K562 (cell line): ENCODE measurements around the gene POLE2. TPM values are rescaled to one million over a fixed set of nuclear protein-coding genes. Genes with fewer than 3 reads are reported as not detected.

Experiments used
- ATAC-seq: fragments of 200-7000 bp; cut with Tn5 transposase; 3 replicates; pipeline ENCODE4 v1.9.1; 2020; ENCODE audit warnings: moderate library complexity
- BruUV-seq: library from RNA; stranded (reverse); fragments of 400-500 nt; replicated peaks from 2 replicates; lab custom pipeline; 2021; lab: Mats Ljungman, UMichigan
- CTCF ChIA-PET: fragments of 300-600 bp; formaldehyde crosslinking; extraction: SDS; loops from one replicate; lab custom pipeline; 2021; ENCODE audit warnings: low intra/inter-chr PET ratio; lab: Yijun Ruan, JAX
- POLR2A ChIA-PET: fragments of 300-600, 350-650 bp; sonication (Branson Sonifier 250); formaldehyde crosslinking; extraction: SDS; loops from one replicate; lab custom pipeline; 2021; ENCODE audit warnings: antibody characterized with exemption, inconsistent platforms; lab: Yijun Ruan, JAX
- DNase-seq, 4 experiments: peaks; one replicate each; pipeline versions ENCODE4 v3.0.0 to v3.0.0-alpha.2; 2011 to 2018; ENCODE audit warnings: low spot score in 3 of 4, mixed read lengths in 3 of 4; ENCODE audit errors: extremely low read depth in 1 of 4
- FAIRE-seq: peaks from 2 replicates; lab custom pipeline; 2011; peaks lifted over from hg19 to GRCh38; lab: Jason Lieb, UNC
- H2AFZ ChIP-seq: 2 replicates; pipeline ENCODE4 v1.6.0; 2011; ENCODE audit warnings: low read depth, low read length, control low read depth, inconsistent platforms
- H3K27ac ChIP-seq: fragments of 200-600 bp; 3 replicates; pipeline ENCODE4 v1.8.0; 2011; ENCODE audit warnings: low read depth, mild to moderate bottlenecking, control low read depth, inconsistent platforms, low read length, moderate library complexity, mixed read lengths; ENCODE audit errors: extremely low read depth
- H3K27me3 ChIP-seq, 2 experiments: fragments of 300-600 bp in 1 of 2; 2 replicates in 1 of 2; 3 replicates in 1 of 2; pipeline versions ENCODE4 v1.6.0 to v1.8.0; 2011; ENCODE audit warnings: inconsistent platforms in 2 of 2, low read length in 2 of 2, mild to moderate bottlenecking in 1 of 2, mixed read lengths in 1 of 2, moderate library complexity in 1 of 2; ENCODE audit not compliant: control insufficient read depth in 2 of 2, insufficient read depth in 2 of 2
- H3K36me3 ChIP-seq: fragments of 300-600 bp; 3 replicates; pipeline ENCODE4 v1.8.0; 2011; ENCODE audit warnings: mild to moderate bottlenecking, low read length, inconsistent platforms; ENCODE audit not compliant: control insufficient read depth, insufficient read depth
- H3K4me1 ChIP-seq, 2 experiments: fragments of 200-600 bp in 1 of 2; replicated peaks in 1 of 2; 2 replicates in 1 of 2; 3 replicates in 1 of 2; pipeline versions ENCODE4 v1.5.1 to v1.8.0; 2011; ENCODE audit warnings: inconsistent platforms in 2 of 2, low read length in 2 of 2, mild to moderate bottlenecking in 1 of 2, mixed read lengths in 1 of 2, moderate library complexity in 1 of 2; ENCODE audit not compliant: control insufficient read depth in 2 of 2, insufficient read depth in 2 of 2
- H3K4me2 ChIP-seq: 2 replicates; pipeline ENCODE4 v1.6.1; 2011; ENCODE audit warnings: low read length, control low read depth, inconsistent platforms, mixed read lengths; ENCODE audit not compliant: insufficient read depth
- H3K4me3 ChIP-seq: fragments of 200-600 bp; sonication (generic), shearing (Covaris generic); 2 replicates; pipeline ENCODE4 v1.5.1; 2016; ENCODE audit warnings: control low read depth, inconsistent platforms
- H3K79me2 ChIP-seq: fragments of 200-600 bp; 3 replicates; pipeline ENCODE4 v1.8.0; 2011; ENCODE audit warnings: low read length, inconsistent platforms; ENCODE audit not compliant: control insufficient read depth, insufficient read depth
- H3K9ac ChIP-seq, 2 experiments: 2 replicates each; pipeline versions ENCODE4 v1.6.0 to v1.6.1; 2011; ENCODE audit warnings: low read depth in 2 of 2, low read length in 2 of 2, control low read depth in 1 of 2, inconsistent platforms in 1 of 2, mild to moderate bottlenecking in 1 of 2, mixed read lengths in 1 of 2; ENCODE audit not compliant: insufficient read depth in 1 of 2
- H3K9me1 ChIP-seq: one replicate; pipeline ENCODE4 v1.6.0; 2011; ENCODE audit warnings: inconsistent platforms, mild to moderate bottlenecking, low read length, moderate library complexity; ENCODE audit not compliant: control insufficient read depth, insufficient read depth
- H3K9me3 ChIP-seq: replicated peaks from 2 replicates; pipeline ENCODE4 v1.5.1; 2011; ENCODE audit warnings: low read depth, low read length, inconsistent platforms; ENCODE audit not compliant: control insufficient read depth, insufficient read depth
- H4K20me1 ChIP-seq: replicated peaks from 2 replicates; pipeline ENCODE4 v1.6.1; 2011; ENCODE audit warnings: low read length, inconsistent platforms, mixed read lengths; ENCODE audit not compliant: control insufficient read depth, insufficient read depth
- DACH1 ChIP-seq: fragments of 450-650 bp; IDR thresholded peaks from 2 replicates; pipeline ENCODE4 v1.6.1; 2018; ENCODE audit not compliant: partially characterized antibody
- HMGXB4 ChIP-seq: sonication (generic); formaldehyde crosslinking; IDR thresholded peaks from 2 replicates; pipeline ENCODE4 v1.8.1; 2023; ENCODE audit warnings: mild to moderate bottlenecking, missing genetic modification reagents
- NUFIP1 ChIP-seq: fragments of 450-650 bp; IDR thresholded peaks from 2 replicates; pipeline ENCODE4 v1.6.1; 2018; ENCODE audit not compliant: partially characterized antibody
- RBM14 ChIP-seq: fragments of 200-400 bp; formaldehyde crosslinking; IDR thresholded peaks from 2 replicates; pipeline ENCODE4 v1.6.1; 2018; ENCODE audit warnings: low read depth, mild to moderate bottlenecking, low read length, moderate library complexity, borderline replicate concordance; ENCODE audit not compliant: insufficient read depth
- RFX1 ChIP-seq: fragments of 450-650 bp; IDR thresholded peaks from 2 replicates; pipeline ENCODE4 v1.6.1; 2016; ENCODE audit warnings: mild to moderate bottlenecking, moderate library complexity
- RREB1 ChIP-seq: fragments of 250-450 bp; sonication (Bioruptor Pico); IDR thresholded peaks from 2 replicates; pipeline ENCODE4 v1.4.0; 2020
- THRB ChIP-seq: fragments of 450-650 bp; formaldehyde crosslinking; conservative IDR thresholded peaks from 2 replicates; pipeline ENCODE4 v1.4.0; 2022; ENCODE audit warnings: mild to moderate bottlenecking, missing genetic modification characterization
- ZNF23 ChIP-seq: fragments of 250-450 bp; sonication (Bioruptor Pico); IDR thresholded peaks from 2 replicates; pipeline ENCODE4 v1.4.0; 2020; ENCODE audit warnings: mild to moderate bottlenecking
- ZNF655 ChIP-seq: fragments of 250-450 bp; sonication (Bioruptor Pico); IDR thresholded peaks from 2 replicates; pipeline ENCODE4 v1.5.0; 2021
- WGBS: fragments of 100-300 bp; shearing (Covaris generic); methylation state at CpG from one replicate; pipeline ENCODE4 v1.1.6; 2016; ENCODE audit warnings: low coverage, mixed read lengths; ENCODE audit not compliant: insufficient coverage; ENCODE audit errors: missing lambda C conversion rate; 5-methylcytosine and 5-hydroxymethylcytosine counted together
- in situ Hi-C: fragments of 300-500 bp; cut with MboI; formaldehyde crosslinking; loops from 4 replicates; pipeline ENCODE4 v1.15.0; 2018; ENCODE audit warnings: inconsistent platforms, mixed read lengths
- intact Hi-C: fragments of 100-400 bp; cut with micrococcal nuclease; formaldehyde crosslinking; loops from 2 replicates; pipeline ENCODE4 v1.14.2; 2022
- polyA plus RNA-seq, 8 experiments: library from polyadenylated mRNA; depleted of rRNA in 4 of 8; stranded (reverse) in 5 of 8; unstranded in 3 of 8; fragments of >200 nt; fragmentation: Nextera tagmentation in 2 of 8; fragmentation: Illumina TruSeq in 1 of 8; extraction: Ambion mirVana in 2 of 8; extraction: Trizol in 1 of 8; gene quantifications; 2 replicates each; pipeline versions ENCODE4 v1.2.1 to v1.2.3, GENCODE V29; 2011 to 2014; ENCODE audit warnings: inconsistent platforms in 1 of 8, missing spikeins in 1 of 8
- total RNA-seq, 7 experiments: library from RNA; depleted of rRNA in 6 of 7; stranded (reverse); fragments of >200 nt in 6 of 7; fragmentation: Illumina TruSeq in 2 of 7; extraction: Trizol in 2 of 7; gene quantifications; 2 replicates each; pipeline versions ENCODE4 v1.2.1 to v1.2.3, GENCODE V29; 2011 to 2021; ENCODE audit warnings: low replicate concordance in 1 of 7

Gene POLE2
- total and polyA plus RNA-seq, 9 of the 15 experiments (the other 6 are each of a cell fraction or from before 2014, with no cell fraction given), result 30.7 to 78.4 (median 55.4) TPM

- TF ChIP-seq ZNF655 (CRISPR knock-in tag), result no peak
- TF ChIP-seq, all 486 proteins: peak for 6
Observed at GRCh38 chr14:49691031-49691430, 3.0 kb upstream of the POLE2 start (continued).

GRCh38 chr14:49688701-49689030 is 652 bp upstream of the POLE2 start:
- FAIRE-seq (no peak), ATAC-seq (no peak), DNase-seq (no peak)
- Histone ChIP-seq H3K9ac (peak overlapping the region in 1 of 2 experiments; percentile 79; a peak in 2 of 4 replicates), H3K4me3 (no peak overlapping the region), H3K9me3 (no peaks in the 10 kb centered on the region), H2AFZ (peak overlapping the region; percentile 94), H3K4me1 (peaks cover 14 to 19% of the 10 kb centered on the region in 2 experiments; a peak in 4 of 5 replicates), H3K27me3 (no peaks in the 10 kb centered on the region), H3K36me3 (peaks cover 9% of the 10 kb centered on the region), H3K79me2 (peaks cover 40% of the 10 kb centered on the region), H4K20me1 (no peaks in the 10 kb centered on the region), H3K4me2 (peak overlapping the region; percentile 81), H3K9me1 (peaks cover 3% of the 10 kb centered on the region), H3K27ac (peak overlapping the region; percentile 88)
- POLR2A ChIA-PET, result interaction anchor here (0.6 to 3.2 kb wide), 3 partner anchors 57 to 270 kb away, joined by 3 to 20 read pairs (median 3); partner anchors contain the start of gene KLHDC2
- in situ Hi-C loops (loop anchor here (5.0 kb wide), 1 partner anchor 79 kb away; the partner anchor contains the start of gene KLHDC2), intact Hi-C loops (loop anchor here (2.0 kb wide), 1 partner anchor 54 kb away; the partner anchor contains the start of gene DNAAF2)
- BruUV-seq, result no TSS peak
- CTCF ChIA-PET, result no interaction called here
- WGBS, result 65% methylated on average over 6 of the region's 8 CpGs
- no peak for TF ChIP-seq THRB (CRISPR knock-in tag)
- no peak for TF ChIP-seq NUFIP1
- TF ChIP-seq RFX1, result no peak
- TF ChIP-seq RBM14, result no peak
- TF ChIP-seq ZNF23, result no peak
- TF ChIP-seq RREB1 (CRISPR knock-in tag), result no peak
- no peak for TF ChIP-seq HMGXB4 (CRISPR knock-in tag)
- TF ChIP-seq DACH1, result no peak
